DND-41 (cell line): Measurements from ENCODE around the gene SERTAD2.

Source experiments
- ATAC-seq: fragments of 200-7000 bp; cut with Tn5 transposase; 3 replicates; pipeline ENCODE4 v1.9.1; 2021; ENCODE audit warnings: low read depth; ENCODE audit not compliant: insufficient read depth
- DNase-seq: peaks from one replicate; pipeline ENCODE4 v3.0.0-alpha.2; 2020
- H2AFZ ChIP-seq: 2 replicates; pipeline ENCODE4 v1.6.0; 2012; ENCODE audit warnings: low read depth, low read length
- H3K27ac ChIP-seq: 2 replicates; pipeline ENCODE4 v1.5.1; 2012; ENCODE audit warnings: low read length, inconsistent platforms
- H3K27me3 ChIP-seq: fragments of 200-600 bp; sonication (generic); 2 replicates; pipeline ENCODE4 v1.6.0; 2012; ENCODE audit warnings: low read length, mild to moderate bottlenecking, inconsistent platforms; ENCODE audit not compliant: insufficient read depth, poor library complexity
- H3K36me3 ChIP-seq: 2 replicates; pipeline ENCODE4 v1.5.1; 2012; ENCODE audit warnings: low read length, inconsistent platforms; ENCODE audit not compliant: insufficient read depth
- H3K4me1 ChIP-seq: 2 replicates; pipeline ENCODE4 v1.5.1; 2012; ENCODE audit warnings: mild to moderate bottlenecking, low read length; ENCODE audit not compliant: insufficient read depth
- H3K4me2 ChIP-seq: 2 replicates; pipeline ENCODE4 v1.6.0; 2012; ENCODE audit warnings: mild to moderate bottlenecking, moderate library complexity, low read length, inconsistent platforms; ENCODE audit not compliant: insufficient read depth
- H3K4me3 ChIP-seq, 2 experiments: fragments of 200-600 bp in 1 of 2; shearing (Covaris generic) in 1 of 2; 2 replicates each; pipeline ENCODE4 v1.5.1; 2012 to 2016; ENCODE audit warnings: inconsistent platforms in 2 of 2, low read length in 2 of 2, mild to moderate bottlenecking in 2 of 2, low read depth in 1 of 2, moderate library complexity in 1 of 2
- H3K79me2 ChIP-seq: 2 replicates; pipeline ENCODE4 v1.6.0; 2012; ENCODE audit warnings: low read length, inconsistent platforms; ENCODE audit not compliant: insufficient read depth
- H3K9ac ChIP-seq: 2 replicates; pipeline ENCODE4 v1.6.0; 2012; ENCODE audit warnings: low read depth, mild to moderate bottlenecking, inconsistent platforms, low read length, moderate library complexity
- H3K9me3 ChIP-seq: 2 replicates; pipeline ENCODE4 v1.5.1; 2012; ENCODE audit warnings: low read length, moderate library complexity, mild to moderate bottlenecking, inconsistent platforms; ENCODE audit not compliant: insufficient read depth, severe bottlenecking
- H4K20me1 ChIP-seq: 2 replicates; pipeline ENCODE4 v1.6.0; 2012; ENCODE audit warnings: low read length; ENCODE audit not compliant: insufficient read depth
- EZH2 ChIP-seq: IDR thresholded peaks from 3 replicates; pipeline ENCODE4 v1.6.1; 2012; ENCODE audit warnings: borderline replicate concordance, low read depth, mild to moderate bottlenecking, moderate library complexity, low read length, inconsistent platforms; ENCODE audit not compliant: severe bottlenecking
- TF ChIP-seq, protein P1 (sequence below): IDR thresholded peaks from 2 replicates; pipeline ENCODE4 v1.5.1; 2012; ENCODE audit warnings: borderline replicate concordance, low read length, moderate library complexity, mild to moderate bottlenecking; ENCODE audit not compliant: poor library complexity, severe bottlenecking; ENCODE audit errors: extremely low read depth

SERTAD2 gene

GRCh38 chr2:64623242-64623850 is 30.4 kb downstream of the SERTAD2 start:
- no peak overlapping the region for H3K27ac ChIP-seq
- TF ChIP-seq EZH2 = no peak
- TF ChIP-seq, protein P1, sequence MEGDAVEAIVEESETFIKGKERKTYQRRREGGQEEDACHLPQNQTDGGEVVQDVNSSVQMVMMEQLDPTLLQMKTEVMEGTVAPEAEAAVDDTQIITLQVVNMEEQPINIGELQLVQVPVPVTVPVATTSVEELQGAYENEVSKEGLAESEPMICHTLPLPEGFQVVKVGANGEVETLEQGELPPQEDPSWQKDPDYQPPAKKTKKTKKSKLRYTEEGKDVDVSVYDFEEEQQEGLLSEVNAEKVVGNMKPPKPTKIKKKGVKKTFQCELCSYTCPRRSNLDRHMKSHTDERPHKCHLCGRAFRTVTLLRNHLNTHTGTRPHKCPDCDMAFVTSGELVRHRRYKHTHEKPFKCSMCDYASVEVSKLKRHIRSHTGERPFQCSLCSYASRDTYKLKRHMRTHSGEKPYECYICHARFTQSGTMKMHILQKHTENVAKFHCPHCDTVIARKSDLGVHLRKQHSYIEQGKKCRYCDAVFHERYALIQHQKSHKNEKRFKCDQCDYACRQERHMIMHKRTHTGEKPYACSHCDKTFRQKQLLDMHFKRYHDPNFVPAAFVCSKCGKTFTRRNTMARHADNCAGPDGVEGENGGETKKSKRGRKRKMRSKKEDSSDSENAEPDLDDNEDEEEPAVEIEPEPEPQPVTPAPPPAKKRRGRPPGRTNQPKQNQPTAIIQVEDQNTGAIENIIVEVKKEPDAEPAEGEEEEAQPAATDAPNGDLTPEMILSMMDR = no peak
- DNase-seq (no peak), ATAC-seq (no peak)
- no peak overlapping the region for H2AFZ ChIP-seq
- H3K36me3 ChIP-seq = no peaks in the 10 kb centered on the region
- no peaks in the 10 kb centered on the region for H3K27me3 ChIP-seq
- no peaks in the 10 kb centered on the region; the same call in 1 of the 2 replicates for H4K20me1 ChIP-seq
- H3K4me1 ChIP-seq = no peaks in the 10 kb centered on the region
- H3K9me3 ChIP-seq = no peaks in the 10 kb centered on the region
- H3K4me2 ChIP-seq = no peak overlapping the region
- H3K9ac ChIP-seq = no peak overlapping the region
- no peaks in the 10 kb centered on the region for H3K79me2 ChIP-seq
- no peak overlapping the region for H3K4me3 ChIP-seq

GRCh38 chr2:64622443-64623241 is 31.1 kb downstream of the SERTAD2 start:
- Histone ChIP-seq H2AFZ (no peak overlapping the region), H3K9ac (no peak overlapping the region), H3K36me3 (no peaks in the 10 kb centered on the region), H4K20me1 (no peaks in the 10 kb centered on the region), H3K4me2 (no peak overlapping the region), H3K9me3 (no peaks in the 10 kb centered on the region), H3K27me3 (no peaks in the 10 kb centered on the region), H3K27ac (no peak overlapping the region), H3K79me2 (no peaks in the 10 kb centered on the region), H3K4me1 (no peaks in the 10 kb centered on the region), H3K4me3 (no peak overlapping the region)
- no peak for TF ChIP-seq EZH2
- TF ChIP-seq, protein P1 = no peak
- ATAC-seq = no peak
- no peak for DNase-seq

GRCh38 chr2:64620661-64621060 is 33.1 kb downstream of the SERTAD2 start:
- Histone ChIP-seq H3K4me1 (no peaks in the 10 kb centered on the region), H4K20me1 (no peaks in the 10 kb centered on the region), H3K27ac (no peak overlapping the region), H2AFZ (no peak overlapping the region), H3K79me2 (no peaks in the 10 kb centered on the region), H3K4me3 (no peak overlapping the region), H3K9ac (no peak overlapping the region), H3K27me3 (no peaks in the 10 kb centered on the region), H3K4me2 (no peak overlapping the region), H3K9me3 (no peaks in the 10 kb centered on the region), H3K36me3 (no peaks in the 10 kb centered on the region)
- ATAC-seq (no peak), DNase-seq (no peak)
- TF ChIP-seq, protein P1 = no peak
- no peak for TF ChIP-seq EZH2
